PC-9 (cell line): Measurements from ENCODE around the gene GIMAP2.

Experiments
- CTCF ChIP-seq: fragments of 200-600 bp; sonication (generic); conservative IDR thresholded peaks from 2 replicates; pipeline ENCODE4 v1.6.1; 2017; ENCODE audit warnings: mixed run types, antibody characterized with exemption, mild to moderate bottlenecking, moderate library complexity
- EZH2 ChIP-seq: fragments of 200-600 bp; sonication (generic); IDR thresholded peaks from 2 replicates; pipeline ENCODE4 v1.8.0; 2017; ENCODE audit warnings: antibody characterized with exemption, low read depth

- TF ChIP-seq CTCF (no peak), EZH2 (no peak)
These were observed 53.5 kb downstream of the GIMAP2 start for GRCh38 chr7:150739033-150739432.
